Esophagus squamous epithelium (tissue), 4 donors: ENCODE results near the gene MIA2.

Experiments used
- CTCF ChIP-seq, 6 experiments: fragments of 450-650 bp in 4 of 6; fragments of 200-600 bp in 2 of 6; sonication (generic) in 2 of 6; IDR thresholded peaks; one replicate each; pipeline ENCODE4 v1.5.1; 2016 to 2019; ENCODE audit warnings: antibody characterized with exemption in 6 of 6, mild to moderate bottlenecking in 4 of 6, moderate library complexity in 4 of 6
- POLR2A ChIP-seq, 4 donors: fragments of 450-650 bp; IDR thresholded peaks; one replicate each; pipeline ENCODE4 v1.6.1; 2017; ENCODE audit warnings: antibody characterized with exemption in 4 of 4, mild to moderate bottlenecking in 4 of 4, moderate library complexity in 3 of 4

GRCh38 chr14:39316830-39317553, 83.3 kb downstream of the MIA2 start:
- no peak for TF ChIP-seq CTCF (IDR thresholded peaks at IDR 0.05)
- TF ChIP-seq POLR2A (IDR thresholded peaks at IDR 0.05): no peak
